Neural progenitor cell (in vitro differentiated cells): ENCODE results near the gene FGD4. TPM values are rescaled to one million over a fixed set of nuclear protein-coding genes. Genes with fewer than 3 reads are reported as not detected.
A peak's percentile ranks its signal among the peaks of the same experiment; 100 is the strongest.

Source experiments
- DNase-seq: peaks from one replicate; pipeline ENCODE4 v3.0.0-alpha.2; 2016; ENCODE audit warnings: low spot score
- H2AFZ ChIP-seq: fragments of 200-600 bp; sonication (generic); replicated peaks from 2 replicates; pipeline ENCODE4 v1.6.1; 2016; ENCODE audit warnings: antibody characterized with exemption
- H3F3A ChIP-seq: fragments of 200-600 bp; sonication (generic); 2 replicates; pipeline ENCODE4 v1.6.1; 2016; ENCODE audit warnings: antibody characterized with exemption, low read depth
- H3K27ac ChIP-seq: fragments of 200-600 bp; sonication (generic); 2 replicates; pipeline ENCODE4 v1.5.1; 2016; ENCODE audit warnings: mild to moderate bottlenecking
- H3K27me3 ChIP-seq: fragments of 200-600 bp; sonication (generic); 2 replicates; pipeline ENCODE4 v1.6.1; 2016; ENCODE audit warnings: mild to moderate bottlenecking, moderate library complexity
- H3K36me3 ChIP-seq: fragments of 200-600 bp; sonication (generic); 2 replicates; pipeline ENCODE4 v1.5.1; 2016
- H3K4me1 ChIP-seq: fragments of 200-600 bp; sonication (generic); 2 replicates; pipeline ENCODE4 v1.6.1; 2016; ENCODE audit warnings: mixed run types
- H3K4me2 ChIP-seq: fragments of 200-600 bp; sonication (generic); 2 replicates; pipeline ENCODE4 v1.6.1; 2016
- H3K4me3 ChIP-seq: fragments of 200-600 bp; sonication (generic); 2 replicates; pipeline ENCODE4 v1.5.1; 2016
- H3K79me2 ChIP-seq: fragments of 200-600 bp; sonication (generic); 2 replicates; pipeline ENCODE4 v1.6.1; 2016; ENCODE audit warnings: low read depth
- H3K9ac ChIP-seq: fragments of 200-600 bp; sonication (generic); 2 replicates; pipeline ENCODE4 v1.6.1; 2016
- H3K9me3 ChIP-seq: fragments of 200-600 bp; sonication (generic); 2 replicates; pipeline ENCODE4 v1.5.1; 2016; ENCODE audit warnings: low read depth
- H4K20me1 ChIP-seq: fragments of 200-600 bp; sonication (generic); 2 replicates; pipeline ENCODE4 v1.6.1; 2016; ENCODE audit warnings: low read depth
- H3K27ac Mint-ChIP-seq: 3 replicates; pipeline ENCODE4 v1.8.0; 2021; ENCODE audit warnings: mixed read lengths
- H3K27me3 Mint-ChIP-seq: 2 replicates; pipeline ENCODE4 v1.8.0; 2022; ENCODE audit warnings: low read depth, mild to moderate bottlenecking, inconsistent platforms, moderate library complexity, mixed read lengths; ENCODE audit not compliant: insufficient read depth
- H3K36me3 Mint-ChIP-seq: 3 replicates; pipeline ENCODE4 v1.8.0; 2021; ENCODE audit warnings: mixed read lengths
- H3K4me1 Mint-ChIP-seq: 3 replicates; pipeline ENCODE4 v1.8.0; 2021; ENCODE audit warnings: mixed read lengths
- H3K4me3 Mint-ChIP-seq: 3 replicates; pipeline ENCODE4 v1.8.0; 2021; ENCODE audit warnings: mild to moderate bottlenecking, moderate library complexity, mixed read lengths
- H3K9me3 Mint-ChIP-seq: 3 replicates; pipeline ENCODE4 v1.8.0; 2020; ENCODE audit warnings: mixed read lengths
- EZH2 ChIP-seq: fragments of 200-600 bp; sonication (generic); IDR thresholded peaks from 2 replicates; pipeline ENCODE4 v1.6.1; 2017; ENCODE audit warnings: antibody characterized with exemption, mild to moderate bottlenecking, moderate library complexity
- EZH2phosphoT487 ChIP-seq: fragments of 200-600 bp; sonication (generic); IDR thresholded peaks from 2 replicates; pipeline ENCODE4 v1.6.1; 2017; ENCODE audit warnings: antibody characterized with exemption
- total RNA-seq: library from RNA; depleted of rRNA; stranded (reverse); fragments of >200 nt; gene quantifications from 2 replicates; pipeline ENCODE4 v1.2.3, GENCODE V29; 2015; ENCODE audit warnings: low replicate concordance
- TF ChIP-seq, protein P1 (sequence below): fragments of 200-600 bp; sonication (generic); IDR thresholded peaks from 2 replicates; pipeline ENCODE4 v1.5.1; 2017; ENCODE audit warnings: antibody characterized with exemption, mild to moderate bottlenecking

FGD4 gene
- total RNA-seq, 1 donor from 2014 or later, result 41.4 TPM

DNA sequence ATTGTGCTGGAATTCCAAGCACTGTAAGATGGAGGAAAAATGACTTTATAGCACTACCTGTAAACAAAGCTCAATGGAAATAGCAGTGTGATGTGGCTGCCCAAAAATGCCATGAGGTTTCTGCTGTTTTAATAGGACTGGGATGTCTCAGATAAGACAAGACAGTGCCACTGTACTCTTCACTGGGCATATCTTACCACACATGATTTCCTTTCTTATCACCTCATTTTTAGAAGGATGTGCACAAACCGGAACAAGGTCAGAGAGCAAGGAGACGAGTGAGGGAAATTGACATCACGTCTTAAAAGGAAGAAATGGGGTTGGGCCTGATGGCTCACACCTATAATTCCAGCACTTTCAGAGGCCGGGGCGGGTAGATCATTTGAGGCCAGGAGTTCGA, 38.4 kb upstream of the FGD4 start:
- H3K27me3 ChIP-seq, result no peaks in the 10 kb centered on the region
- H4K20me1 ChIP-seq, result no peaks in the 10 kb centered on the region
- H3K4me2 ChIP-seq, result no peak overlapping the region
- no peak overlapping the region for H3K9ac ChIP-seq
- H3F3A ChIP-seq, result no peaks in the 10 kb centered on the region
- no peak overlapping the region for H3K4me3 ChIP-seq
- H3K4me1 ChIP-seq, result no peaks in the 10 kb centered on the region
- DNase-seq, result no peak
- H3K27me3 Mint-ChIP-seq, result no peaks in the 10 kb centered on the region
- H3K9me3 ChIP-seq, result no peaks in the 10 kb centered on the region
- no peaks in the 10 kb centered on the region for H3K9me3 Mint-ChIP-seq
- H3K4me1 Mint-ChIP-seq, result peaks cover 9% of the 10 kb centered on the region
- H3K36me3 ChIP-seq, result no peaks in the 10 kb centered on the region
- TF ChIP-seq EZH2phosphoT487 (no peak), EZH2 (no peak)
- TF ChIP-seq, protein P1, sequence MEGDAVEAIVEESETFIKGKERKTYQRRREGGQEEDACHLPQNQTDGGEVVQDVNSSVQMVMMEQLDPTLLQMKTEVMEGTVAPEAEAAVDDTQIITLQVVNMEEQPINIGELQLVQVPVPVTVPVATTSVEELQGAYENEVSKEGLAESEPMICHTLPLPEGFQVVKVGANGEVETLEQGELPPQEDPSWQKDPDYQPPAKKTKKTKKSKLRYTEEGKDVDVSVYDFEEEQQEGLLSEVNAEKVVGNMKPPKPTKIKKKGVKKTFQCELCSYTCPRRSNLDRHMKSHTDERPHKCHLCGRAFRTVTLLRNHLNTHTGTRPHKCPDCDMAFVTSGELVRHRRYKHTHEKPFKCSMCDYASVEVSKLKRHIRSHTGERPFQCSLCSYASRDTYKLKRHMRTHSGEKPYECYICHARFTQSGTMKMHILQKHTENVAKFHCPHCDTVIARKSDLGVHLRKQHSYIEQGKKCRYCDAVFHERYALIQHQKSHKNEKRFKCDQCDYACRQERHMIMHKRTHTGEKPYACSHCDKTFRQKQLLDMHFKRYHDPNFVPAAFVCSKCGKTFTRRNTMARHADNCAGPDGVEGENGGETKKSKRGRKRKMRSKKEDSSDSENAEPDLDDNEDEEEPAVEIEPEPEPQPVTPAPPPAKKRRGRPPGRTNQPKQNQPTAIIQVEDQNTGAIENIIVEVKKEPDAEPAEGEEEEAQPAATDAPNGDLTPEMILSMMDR, result no peak
- H3K79me2 ChIP-seq, result no peaks in the 10 kb centered on the region
- H3K27ac ChIP-seq, result no peak overlapping the region
- H3K36me3 Mint-ChIP-seq, result peaks cover 8% of the 10 kb centered on the region
- H2AFZ ChIP-seq, result no peak overlapping the region
- H3K27ac Mint-ChIP-seq, result no peak overlapping the region
- H3K4me3 Mint-ChIP-seq, result no peak overlapping the region

DNA sequence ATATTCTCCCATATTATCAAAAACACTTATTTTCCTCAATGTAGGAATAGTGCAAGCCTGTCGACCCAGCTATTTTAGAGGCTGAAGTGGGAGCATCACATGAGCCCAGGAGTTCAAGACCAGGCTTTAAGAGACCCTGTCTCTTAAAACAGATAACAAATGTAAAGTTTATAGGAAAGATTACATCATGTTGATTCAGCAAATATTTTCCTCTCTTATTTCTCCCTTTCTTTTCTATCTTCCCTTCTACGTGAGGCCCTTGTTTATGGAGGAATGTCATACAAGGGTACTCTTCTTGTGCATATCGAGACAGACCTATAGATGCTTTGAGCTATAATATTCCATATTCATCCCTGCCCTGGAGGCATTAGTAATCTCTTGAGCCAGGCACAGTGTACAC, 36.5 kb upstream of the FGD4 start:
- Histone ChIP-seq H3K4me1 (no peaks in the 10 kb centered on the region), H3K9me3 (no peaks in the 10 kb centered on the region), H3F3A (no peaks in the 10 kb centered on the region), H2AFZ (no peak overlapping the region), H3K79me2 (no peaks in the 10 kb centered on the region), H3K9ac (no peak overlapping the region), H3K27me3 (no peaks in the 10 kb centered on the region), H3K4me3 (no peak overlapping the region), H3K36me3 (no peaks in the 10 kb centered on the region), H3K4me2 (no peak overlapping the region), H3K27ac (no peak overlapping the region), H4K20me1 (no peaks in the 10 kb centered on the region)
- Mint-ChIP-seq H3K27me3 (no peaks in the 10 kb centered on the region), H3K27ac (no peak overlapping the region), H3K4me1 (peaks cover 13% of the 10 kb centered on the region), H3K9me3 (no peaks in the 10 kb centered on the region), H3K4me3 (no peak overlapping the region), H3K36me3 (peaks cover 6% of the 10 kb centered on the region)
- TF ChIP-seq EZH2phosphoT487, result no peak
- TF ChIP-seq, protein P1, result no peak
- TF ChIP-seq EZH2, result no peak
- no peak for DNase-seq

DNA sequence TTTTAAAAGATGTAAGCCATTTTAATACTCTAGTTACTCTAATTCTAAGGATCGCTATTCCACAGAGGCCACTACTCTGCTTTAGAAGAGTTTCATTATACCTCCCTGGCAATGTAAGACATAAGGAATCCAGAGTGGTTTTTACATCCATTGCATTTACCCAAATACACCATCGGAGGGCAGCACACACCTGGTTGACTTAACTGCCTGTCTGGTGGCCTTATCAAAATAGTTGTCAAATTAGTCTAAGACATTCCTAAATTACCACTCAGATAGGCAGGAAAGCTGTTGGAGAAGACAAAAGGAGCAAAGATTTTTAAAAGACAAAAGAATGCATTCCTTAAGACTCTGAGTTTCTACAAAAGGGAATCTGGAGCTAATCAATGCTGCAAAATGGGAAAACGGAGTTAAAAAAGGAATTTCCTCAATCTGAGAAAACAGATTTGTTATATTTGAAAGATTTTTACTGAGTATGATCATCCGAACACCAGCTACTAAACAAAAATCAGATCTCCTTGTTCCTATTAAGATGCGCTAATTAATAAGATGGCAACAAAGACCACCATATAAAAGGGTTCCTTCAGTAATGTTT, 33.8 kb upstream of the FGD4 start:
- Mint-ChIP-seq H3K36me3 (peaks cover 6% of the 10 kb centered on the region), H3K9me3 (no peaks in the 10 kb centered on the region), H3K27ac (no peak overlapping the region), H3K27me3 (peaks cover 2% of the 10 kb centered on the region), H3K4me1 (peaks cover 13% of the 10 kb centered on the region), H3K4me3 (no peak overlapping the region)
- no peak overlapping the region for H3K4me3 ChIP-seq
- DNase-seq, result peak; percentile 76
- no peaks in the 10 kb centered on the region for H3K4me1 ChIP-seq
- no peaks in the 10 kb centered on the region for H3K36me3 ChIP-seq
- no peak overlapping the region for H3K4me2 ChIP-seq
- no peak overlapping the region for H2AFZ ChIP-seq
- no peaks in the 10 kb centered on the region for H3K27me3 ChIP-seq
- no peaks in the 10 kb centered on the region for H4K20me1 ChIP-seq
- H3F3A ChIP-seq, result no peaks in the 10 kb centered on the region
- no peaks in the 10 kb centered on the region for H3K79me2 ChIP-seq
- no peak overlapping the region for H3K27ac ChIP-seq
- no peak overlapping the region for H3K9ac ChIP-seq
- no peak for TF ChIP-seq EZH2phosphoT487
- TF ChIP-seq, protein P1, result peak; percentile 95
- no peak for TF ChIP-seq EZH2
- H3K9me3 ChIP-seq, result no peaks in the 10 kb centered on the region
